HG02943 (cell line): ENCODE measurements around the gene ANP32B.
"Not testable (repeated sequence)": the region's sequence is repeated elsewhere in the genome, so short reads cannot be mapped to it uniquely, and the experiment has no call there.

ENCODE experiments used
- ATAC-seq: cut with Tn5 transposase; IDR thresholded peaks from one replicate; pipeline ENCODE4 v1.9.1; 2021; ENCODE audit warnings: mild to moderate bottlenecking, low read depth, moderate library complexity; ENCODE audit not compliant: unreplicated experiment

Gene ANP32B

DNA sequence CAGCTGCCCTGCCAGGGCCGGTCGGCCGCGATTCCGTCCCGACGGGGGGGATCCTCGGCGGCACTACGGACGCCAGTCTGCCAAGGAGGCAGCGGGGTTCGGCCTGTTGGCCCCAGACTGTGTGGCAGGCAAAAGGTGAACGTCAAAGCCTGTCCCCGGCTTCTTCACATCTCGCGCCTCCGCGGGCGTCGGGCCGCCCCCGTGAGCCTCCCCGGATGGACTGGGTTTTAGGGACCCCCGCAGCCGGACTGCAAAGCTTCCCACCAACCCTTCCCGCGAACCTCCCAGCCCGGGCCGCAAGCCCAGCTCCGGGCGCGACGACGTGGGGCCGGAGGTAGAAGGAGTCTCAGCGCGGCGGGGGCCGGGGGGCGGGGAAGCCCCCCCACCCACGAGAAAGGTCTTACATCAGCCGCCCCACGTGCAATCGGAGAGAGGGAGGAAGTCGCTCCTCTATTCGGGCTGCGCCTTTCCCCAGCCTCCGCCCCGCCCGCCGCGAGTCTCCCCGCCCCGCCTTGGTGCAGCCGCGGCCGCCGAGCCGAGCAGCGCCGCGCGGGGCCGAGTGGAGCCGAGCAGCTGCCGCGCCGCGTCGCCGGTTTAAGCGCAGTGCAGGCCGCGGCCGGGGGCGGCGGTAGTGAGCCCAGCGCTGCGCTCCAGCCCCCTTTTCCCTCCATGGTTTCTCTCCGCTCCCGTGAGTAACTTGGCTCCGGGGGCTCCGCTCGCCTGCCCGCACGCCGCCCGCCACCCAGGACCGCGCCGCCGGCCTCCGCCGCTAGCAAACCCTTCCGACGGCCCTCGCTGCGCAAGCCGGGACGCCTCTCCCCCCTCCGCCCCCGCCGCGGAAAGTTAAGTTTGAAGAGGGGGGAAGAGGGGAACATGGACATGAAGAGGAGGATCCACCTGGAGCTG is at the start of gene ANP32B:
Gene ANP32B, plus strand, starts transcription at position 659 of the 906 bp plus-strand sequence. Its CDS starts 215 bp downstream, at position 874.
- peak; percentile 62 for ATAC-seq

DNA sequence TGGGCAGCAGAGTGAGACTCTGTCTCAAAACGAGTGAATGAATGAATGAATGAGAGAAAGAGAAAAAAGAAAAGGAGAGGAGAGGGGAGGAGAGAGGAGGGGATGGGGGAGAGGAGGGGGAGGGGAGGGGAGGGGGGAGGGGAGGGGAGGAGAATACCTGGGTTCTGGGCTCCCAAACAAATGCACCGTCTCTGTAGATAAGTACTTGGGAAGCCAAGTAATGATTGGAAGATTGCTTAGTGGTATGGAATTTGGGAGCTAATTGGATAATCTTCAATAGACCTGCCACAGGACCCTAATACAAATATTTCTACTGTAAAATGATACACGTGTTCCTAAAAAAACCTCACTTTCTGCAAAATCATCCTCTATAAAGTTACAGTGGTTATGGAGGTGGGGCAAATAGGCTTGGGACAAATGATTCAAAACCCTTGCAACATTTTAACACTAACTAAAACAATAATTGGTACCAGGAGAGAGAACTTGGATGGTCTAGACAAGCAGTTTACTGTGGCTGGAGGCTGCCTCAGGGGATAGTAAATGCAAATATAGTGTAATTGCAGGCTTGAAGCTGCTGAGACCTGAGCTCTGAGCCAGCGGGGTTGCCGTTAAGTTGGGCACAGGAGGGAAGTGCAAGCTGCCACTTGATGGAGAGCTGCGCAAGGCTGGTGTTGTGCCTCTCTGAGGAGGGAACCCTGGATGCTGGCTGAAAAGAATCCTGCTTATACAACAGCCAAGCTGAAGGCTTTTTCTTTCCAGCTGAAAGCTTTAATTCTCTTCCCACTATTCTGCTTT is 48.6 kb upstream of the ANP32B start:
- ATAC-seq, result no peak

DNA sequence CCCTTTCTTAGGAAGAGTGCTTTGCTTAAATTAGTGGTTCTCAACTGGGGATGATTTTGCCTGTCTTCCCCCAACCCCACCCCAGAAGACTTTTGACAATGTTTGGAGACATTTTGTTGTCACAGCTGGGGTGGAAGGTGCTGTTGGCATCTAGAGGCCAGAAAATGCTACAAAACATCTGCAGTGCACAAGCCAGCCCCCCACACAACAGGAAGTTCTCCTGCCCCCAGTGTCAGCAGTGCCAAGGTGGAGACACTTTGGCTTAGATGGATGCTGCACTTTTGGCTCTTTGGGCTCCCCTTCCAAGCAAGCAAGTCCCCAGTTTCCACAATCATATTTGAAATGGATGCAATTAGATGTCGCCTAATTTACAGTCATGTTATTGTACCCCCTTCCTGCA is 47.9 kb upstream of the ANP32B start:
- no peak for ATAC-seq

DNA sequence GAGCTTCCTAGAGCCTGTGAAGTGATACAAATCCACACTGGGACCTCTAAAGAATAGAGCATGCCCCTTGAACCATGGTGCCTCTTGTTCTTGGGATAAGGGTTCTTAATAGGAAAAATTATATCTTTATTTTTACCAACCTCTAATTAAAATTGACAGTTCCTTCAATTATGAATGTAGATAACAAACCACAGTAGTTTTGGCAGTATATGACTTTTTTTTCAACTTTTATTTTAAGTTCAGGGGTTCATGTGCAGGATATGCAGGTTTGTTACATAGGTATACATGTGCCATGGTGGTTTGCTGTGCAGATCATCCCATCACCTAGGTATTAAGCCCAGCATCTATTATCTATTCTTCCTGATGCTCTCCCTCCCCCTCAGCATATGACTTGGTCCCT is 46.1 kb upstream of the ANP32B start:
- no peak for ATAC-seq

DNA sequence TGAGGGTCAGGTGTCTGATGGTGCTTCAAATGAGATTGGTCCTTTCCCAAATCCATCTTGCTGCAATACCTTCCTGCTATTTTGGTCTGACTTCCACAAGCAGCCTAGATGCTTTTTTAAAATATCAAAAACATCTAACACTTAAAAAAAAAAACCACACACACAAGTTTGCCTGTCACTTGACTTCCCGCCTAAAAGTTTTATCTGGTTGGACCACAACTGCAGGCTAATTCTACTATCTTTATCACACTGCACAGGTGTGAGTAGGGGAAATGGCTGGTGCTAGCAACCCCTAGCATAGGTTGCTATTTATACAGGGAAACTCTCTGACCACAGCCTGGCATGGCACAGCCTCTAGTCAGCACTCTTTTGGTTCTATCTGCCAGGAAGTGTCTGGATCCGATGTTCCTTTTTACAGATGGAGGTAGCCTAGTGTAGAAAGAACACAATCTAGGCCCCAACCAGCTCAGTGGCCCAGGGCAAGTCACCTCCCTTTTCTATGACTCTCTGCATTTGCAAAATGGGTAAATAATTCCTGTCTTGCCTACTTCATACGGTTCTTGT is 45.0 kb upstream of the ANP32B start, which contains the start of gene HEMGN:
Gene HEMGN, minus strand, starts transcription at position 92 of the 564 bp plus-strand sequence. Its CDS starts 36 bp downstream, at position 56.
- ATAC-seq, result no peak

DNA sequence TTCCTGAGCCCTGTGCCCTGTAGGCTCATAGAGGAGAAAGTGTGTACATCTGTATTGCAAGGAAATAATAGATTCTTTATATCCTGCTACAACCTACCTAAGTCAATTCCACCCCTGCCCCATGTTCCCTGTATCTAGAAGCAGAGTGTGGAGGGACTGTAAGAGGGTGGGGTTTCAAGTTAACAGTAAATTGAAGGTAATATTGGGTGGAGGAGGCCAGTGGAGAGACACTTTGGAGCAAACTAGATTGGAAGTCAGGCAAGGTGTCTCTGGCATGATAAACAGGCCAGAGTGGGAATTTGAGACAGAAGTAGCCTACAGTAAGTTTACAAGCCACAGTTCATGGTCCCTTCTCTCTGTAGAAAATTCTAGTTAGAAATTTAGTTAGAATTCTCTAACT is 42.9 kb upstream of the ANP32B start:
- no peak for ATAC-seq

DNA sequence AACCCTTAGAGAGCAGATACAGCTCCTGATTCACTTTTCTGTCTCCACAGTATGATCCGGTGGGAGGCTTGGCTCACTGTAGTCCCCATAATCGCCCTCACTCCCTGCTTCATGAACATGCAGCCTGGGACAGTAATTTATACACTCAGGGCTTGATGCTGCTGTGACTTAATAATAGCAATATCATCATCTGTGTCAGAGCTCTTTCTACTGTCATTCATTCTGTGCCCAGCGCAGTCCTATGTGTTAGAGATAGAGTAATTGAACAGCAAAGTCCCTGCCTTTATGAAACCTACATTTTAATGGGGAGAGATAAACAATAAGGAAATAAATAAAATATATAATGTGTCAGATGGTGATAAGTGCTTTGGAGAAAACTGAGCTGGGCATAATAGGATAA is 42.4 kb upstream of the ANP32B start:
- no peak for ATAC-seq

DNA sequence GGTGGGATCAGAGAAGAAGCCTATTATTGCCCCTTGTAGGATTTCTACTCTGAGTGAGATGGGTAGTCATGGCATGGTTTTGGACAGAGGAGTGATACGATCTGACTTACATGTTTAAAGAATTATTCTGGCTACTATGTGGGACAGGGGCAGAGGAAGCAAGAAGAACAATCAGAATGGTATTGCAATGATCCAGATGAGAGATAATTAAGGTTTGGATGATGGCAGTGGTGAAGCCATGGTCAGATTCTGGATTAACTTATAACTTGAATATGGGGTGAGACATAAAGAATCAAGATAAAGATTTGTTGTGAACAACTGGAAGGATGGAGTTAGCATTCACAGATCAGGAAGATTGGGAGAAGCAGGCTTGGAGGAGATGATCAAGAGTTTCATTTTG is 41.8 kb upstream of the ANP32B start:
- ATAC-seq, result no peak

- ATAC-seq, result no peak
These were observed 39.8 kb upstream of the ANP32B start for GRCh38 chr9:97943308-97943855.

GRCh38 chr9:97944612-97945011 is 38.5 kb upstream of the ANP32B start:
- ATAC-seq, result no peak

DNA sequence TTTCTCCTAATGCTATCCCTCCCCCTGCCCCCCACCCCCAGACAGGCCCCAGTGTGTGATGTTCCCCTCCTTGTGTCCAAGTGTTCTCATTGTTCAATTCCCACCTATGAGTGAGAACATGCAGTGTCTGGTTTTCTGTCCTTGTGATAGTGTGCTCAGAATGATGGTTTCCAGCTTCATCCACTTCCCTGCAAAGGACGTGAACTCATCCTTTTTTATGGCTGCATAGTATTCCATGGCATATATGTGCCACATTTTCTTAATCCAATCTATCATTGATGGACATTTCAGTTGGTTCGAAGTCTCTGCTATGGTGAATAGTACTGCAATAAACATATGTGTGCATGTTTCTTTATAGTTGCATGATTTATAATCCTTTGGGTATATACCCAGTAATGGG is 37.7 kb upstream of the ANP32B start:
- not testable (repeated sequence) for ATAC-seq

DNA sequence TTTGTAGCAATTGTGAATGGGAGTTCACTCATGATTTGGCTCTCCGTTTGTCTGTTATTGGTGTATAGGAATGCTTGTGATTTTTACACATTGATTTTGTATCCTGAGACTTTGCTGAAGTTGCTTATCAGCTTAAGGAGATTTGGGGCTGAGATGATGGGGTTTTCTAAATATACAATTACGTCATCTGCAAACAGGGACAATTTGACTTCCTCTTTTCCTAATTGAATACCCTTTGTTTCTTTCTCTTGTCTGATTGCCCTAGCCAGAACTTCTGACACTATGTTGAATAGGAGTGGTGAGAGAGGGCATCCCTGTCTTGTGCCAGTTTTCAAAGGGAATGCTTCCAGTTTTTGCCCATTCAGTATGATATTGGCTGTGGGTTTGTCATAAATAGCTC is 36.0 kb upstream of the ANP32B start:
- not testable (repeated sequence) for ATAC-seq

DNA sequence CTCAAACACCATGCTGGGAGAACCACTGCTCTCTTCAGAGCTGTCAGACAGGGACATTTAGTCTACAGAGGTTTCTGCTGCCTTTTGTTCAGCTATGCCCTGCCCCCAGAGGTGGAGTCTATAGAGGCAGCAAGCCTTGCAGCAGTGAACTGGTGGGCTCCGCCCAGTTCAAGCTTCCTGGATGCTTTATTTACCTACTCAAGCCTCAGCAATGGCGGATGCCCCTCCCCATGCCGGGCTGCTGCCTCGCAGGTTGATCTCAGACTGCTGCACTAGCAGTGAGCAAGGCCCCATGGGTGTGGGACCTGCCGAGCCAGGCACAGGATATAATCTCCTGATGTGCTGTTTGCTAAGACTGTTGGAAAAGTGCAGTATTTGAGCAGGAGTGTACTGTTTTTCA is 32.3 kb upstream of the ANP32B start:
- not testable (repeated sequence) for ATAC-seq

DNA sequence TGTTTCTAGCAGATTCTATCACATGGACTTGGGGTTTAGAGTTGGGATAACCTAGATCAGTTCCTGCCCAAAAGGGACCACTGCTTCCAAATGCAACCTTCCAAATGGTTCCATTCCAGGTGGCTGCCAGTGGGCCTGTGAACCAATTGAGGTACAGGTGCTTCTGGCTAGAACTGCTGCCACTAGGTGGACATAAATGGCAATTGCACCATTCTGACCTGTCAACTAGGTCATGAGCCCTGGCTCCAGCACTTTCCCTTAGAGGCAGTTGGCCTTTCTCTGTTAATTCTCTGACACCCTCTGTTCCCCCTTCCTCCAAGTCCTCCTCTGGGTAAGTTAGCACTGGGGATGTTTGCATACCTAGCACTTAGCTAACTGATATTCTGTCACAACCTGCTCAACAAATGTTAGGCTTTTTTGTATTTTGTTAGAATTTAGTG is 28.6 kb upstream of the ANP32B start:
- ATAC-seq, result no peak

DNA sequence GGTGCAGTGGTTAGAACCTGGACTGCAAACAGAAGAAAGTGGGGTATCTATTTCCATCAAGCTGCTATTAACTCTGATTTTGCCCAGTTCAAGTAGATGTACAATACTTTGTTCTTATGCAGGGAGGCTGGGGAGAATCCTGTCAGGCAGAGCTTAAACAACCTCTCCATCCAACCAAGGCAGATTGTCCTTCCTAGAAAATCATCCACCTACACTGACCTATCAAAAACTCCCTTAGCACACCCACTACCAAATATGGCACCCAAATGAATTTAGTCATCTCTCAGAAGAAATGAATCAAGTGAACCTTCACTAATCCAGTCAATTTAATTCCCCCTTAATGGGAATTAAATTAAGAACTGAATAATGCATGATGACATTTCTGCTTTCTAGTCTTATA is 26.8 kb upstream of the ANP32B start:
- no peak for ATAC-seq

DNA sequence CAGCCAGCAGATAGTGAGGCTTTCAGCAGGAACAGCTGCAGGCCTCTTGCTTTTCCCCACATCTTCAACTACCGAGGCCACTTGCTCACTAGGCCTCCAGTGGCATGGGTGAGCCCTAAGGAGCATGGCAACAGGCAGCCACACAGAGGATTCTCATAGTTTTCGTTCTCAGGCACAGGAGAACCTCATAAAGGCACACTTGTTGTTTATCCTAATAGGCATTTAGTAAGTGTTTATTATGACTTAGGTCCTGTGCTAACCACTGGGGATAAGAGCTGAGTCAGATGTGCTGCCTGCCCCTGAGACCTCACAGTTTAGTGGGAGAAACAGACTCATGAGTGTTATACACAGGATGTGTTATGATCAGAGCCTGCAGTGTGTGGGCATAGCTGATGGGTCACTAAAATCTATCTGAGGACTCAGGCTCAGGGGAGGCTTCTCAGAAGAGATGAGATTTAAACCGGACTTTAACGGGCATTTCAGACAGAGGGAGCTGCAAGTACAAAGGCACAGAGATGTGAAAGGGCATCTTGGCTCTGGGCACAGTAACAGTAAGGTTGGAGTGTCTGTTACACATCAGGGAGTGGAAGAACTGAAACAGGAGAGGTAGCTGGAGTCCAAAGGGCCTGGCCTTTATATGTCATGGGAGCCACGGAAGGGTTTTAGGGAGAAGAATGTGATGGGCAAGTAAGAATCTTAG is 24.2 kb upstream of the ANP32B start:
- no peak for ATAC-seq

- no peak for ATAC-seq
These were observed 23.6 kb upstream of the ANP32B start for GRCh38 chr9:97959585-97959984.

DNA sequence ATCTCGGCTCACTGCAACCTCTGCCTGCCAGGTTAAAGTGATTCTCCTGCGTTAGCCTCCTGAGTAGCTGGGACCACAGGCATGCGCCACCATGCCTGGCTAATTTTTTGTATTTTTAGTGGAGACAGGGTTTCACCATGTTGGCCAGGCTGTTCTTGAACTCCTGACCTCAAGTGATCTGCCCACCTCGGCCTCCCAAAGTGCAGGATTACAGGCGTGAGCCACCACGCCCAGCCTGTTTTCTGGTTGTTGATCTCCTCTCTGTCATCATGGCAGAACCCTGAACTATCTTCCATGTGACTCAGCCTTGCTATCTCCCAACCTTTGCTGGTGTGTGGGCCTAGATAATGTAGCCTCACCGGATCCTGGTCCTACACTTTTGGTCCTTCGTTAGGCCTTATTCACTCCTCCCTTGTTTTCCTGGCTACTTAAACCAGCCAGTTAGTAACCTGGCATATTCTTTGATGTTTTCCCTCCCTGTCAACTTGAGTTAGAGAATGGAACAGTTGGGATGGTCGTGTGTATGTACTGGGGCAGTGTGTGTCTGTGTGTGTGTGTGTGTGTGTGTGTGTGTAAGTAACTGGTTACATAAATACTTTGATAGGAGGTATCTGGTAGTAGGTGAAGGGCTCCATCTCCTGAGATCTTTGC is 22.3 kb upstream of the ANP32B start:
- not testable (repeated sequence) for ATAC-seq

DNA sequence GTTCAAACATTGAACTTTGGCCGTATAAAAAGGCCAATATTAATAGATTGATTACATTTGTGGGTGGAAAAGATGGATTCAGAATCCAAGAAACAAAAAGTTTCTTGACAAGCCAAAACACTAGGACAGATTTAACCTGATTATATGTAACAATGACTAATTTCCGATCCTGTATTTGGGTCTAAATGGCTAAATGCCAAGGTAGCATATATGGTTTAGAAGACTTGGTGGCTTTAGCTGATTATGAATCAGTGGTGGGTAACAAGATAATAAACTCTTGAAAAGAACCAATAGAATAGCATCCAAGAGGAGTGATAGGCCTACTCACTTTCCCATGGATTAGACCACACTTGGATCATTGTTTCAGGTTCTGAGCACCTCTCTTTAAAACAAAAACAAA is 21.8 kb upstream of the ANP32B start:
- no peak for ATAC-seq

GRCh38 chr9:97962136-97962535 is 21.0 kb upstream of the ANP32B start:
- no peak for ATAC-seq
